ENCODE measurements around the gene DLG2.

DNA sequence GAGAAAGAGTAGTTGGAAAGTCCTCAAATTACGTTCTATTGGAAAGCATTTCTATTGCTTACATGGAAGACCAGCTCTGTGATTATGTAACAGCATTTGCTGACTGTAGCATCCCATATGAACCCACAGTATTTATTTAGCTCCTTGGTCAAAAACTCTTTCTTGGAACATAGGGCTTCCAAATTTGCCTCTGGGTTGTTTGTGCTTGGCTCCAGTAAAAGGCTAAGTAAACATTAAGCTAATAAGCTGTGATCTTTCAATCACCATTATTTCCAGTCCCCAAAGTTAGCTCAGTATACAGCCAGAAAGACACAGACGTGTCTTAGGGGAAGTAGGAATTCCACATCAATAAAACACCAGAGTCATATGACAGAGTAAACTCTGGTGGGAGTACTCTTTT is 668.8 kb downstream of the DLG2 start:
- no peak for TF ChIP-seq SMC3 (IDR thresholded peaks at IDR 0.05; ENCODE audit: low read depth, low read length)
- TF ChIP-seq, protein P1, sequence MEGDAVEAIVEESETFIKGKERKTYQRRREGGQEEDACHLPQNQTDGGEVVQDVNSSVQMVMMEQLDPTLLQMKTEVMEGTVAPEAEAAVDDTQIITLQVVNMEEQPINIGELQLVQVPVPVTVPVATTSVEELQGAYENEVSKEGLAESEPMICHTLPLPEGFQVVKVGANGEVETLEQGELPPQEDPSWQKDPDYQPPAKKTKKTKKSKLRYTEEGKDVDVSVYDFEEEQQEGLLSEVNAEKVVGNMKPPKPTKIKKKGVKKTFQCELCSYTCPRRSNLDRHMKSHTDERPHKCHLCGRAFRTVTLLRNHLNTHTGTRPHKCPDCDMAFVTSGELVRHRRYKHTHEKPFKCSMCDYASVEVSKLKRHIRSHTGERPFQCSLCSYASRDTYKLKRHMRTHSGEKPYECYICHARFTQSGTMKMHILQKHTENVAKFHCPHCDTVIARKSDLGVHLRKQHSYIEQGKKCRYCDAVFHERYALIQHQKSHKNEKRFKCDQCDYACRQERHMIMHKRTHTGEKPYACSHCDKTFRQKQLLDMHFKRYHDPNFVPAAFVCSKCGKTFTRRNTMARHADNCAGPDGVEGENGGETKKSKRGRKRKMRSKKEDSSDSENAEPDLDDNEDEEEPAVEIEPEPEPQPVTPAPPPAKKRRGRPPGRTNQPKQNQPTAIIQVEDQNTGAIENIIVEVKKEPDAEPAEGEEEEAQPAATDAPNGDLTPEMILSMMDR (conservative IDR thresholded peaks at IDR 0.05; ENCODE audit: low read depth, low read length): no peak
- TF ChIP-seq POLR2A (IDR thresholded peaks at IDR 0.05; ENCODE audit: low read depth, low read length): no peak
- TF ChIP-seq, protein P2, sequence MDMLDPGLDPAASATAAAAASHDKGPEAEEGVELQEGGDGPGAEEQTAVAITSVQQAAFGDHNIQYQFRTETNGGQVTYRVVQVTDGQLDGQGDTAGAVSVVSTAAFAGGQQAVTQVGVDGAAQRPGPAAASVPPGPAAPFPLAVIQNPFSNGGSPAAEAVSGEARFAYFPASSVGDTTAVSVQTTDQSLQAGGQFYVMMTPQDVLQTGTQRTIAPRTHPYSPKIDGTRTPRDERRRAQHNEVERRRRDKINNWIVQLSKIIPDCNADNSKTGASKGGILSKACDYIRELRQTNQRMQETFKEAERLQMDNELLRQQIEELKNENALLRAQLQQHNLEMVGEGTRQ (IDR thresholded peaks at IDR 0.05; ENCODE audit: low read depth, low read length): no peak
- no peak for TF ChIP-seq RFX5 (IDR thresholded peaks at IDR 0.05; ENCODE audit: low read depth, low read length)
- no peak for TF ChIP-seq CEBPB (IDR thresholded peaks at IDR 0.05; ENCODE audit: low read depth, low read length)
- TF ChIP-seq RCOR1 (IDR thresholded peaks at IDR 0.05; ENCODE audit: insufficient replicate concordance, low read length): no peak
- no peak for TF ChIP-seq MAZ (IDR thresholded peaks at IDR 0.05; ENCODE audit: borderline replicate concordance, low read depth, low read length)
- no peak for TF ChIP-seq MXI1 (IDR thresholded peaks at IDR 0.05; ENCODE audit: borderline replicate concordance, low read depth, low read length)

Data from IMR-90 (cell line).